Stimulated activated CD4-positive, alpha-beta T cell treated with anti-CD3 and anti-CD28 coated beads, TNF-alpha, amount 100 ng/mL, for 48 hours (primary cell): ENCODE data around the gene BORCS5.

ENCODE experiments used
- DNase-seq, 3 donors: peaks; one replicate each; pipeline ENCODE4 v3.0.0-alpha.2; 2020; ENCODE audit warnings: low read depth in 3 of 3

Gene BORCS5

DNA sequence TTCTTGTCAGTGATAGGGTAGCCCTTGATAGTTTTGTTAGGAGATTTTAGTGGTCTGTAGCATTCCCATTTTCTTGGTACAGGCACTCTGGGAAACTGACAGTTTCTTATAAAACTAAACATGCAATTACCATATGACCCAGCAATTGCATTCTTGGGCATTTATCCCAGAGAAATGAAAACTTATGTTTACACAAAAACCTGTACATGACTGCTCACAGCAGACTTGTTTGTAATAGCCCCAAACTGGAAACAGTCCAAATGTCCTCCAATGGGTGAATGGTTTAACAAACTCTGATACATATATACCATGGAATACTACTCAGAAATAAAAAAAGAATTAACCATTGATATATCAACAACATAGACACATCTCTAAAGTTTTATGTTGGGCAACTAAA is 75.5 kb downstream of the BORCS5 start:
- DNase-seq, result no peak

DNA sequence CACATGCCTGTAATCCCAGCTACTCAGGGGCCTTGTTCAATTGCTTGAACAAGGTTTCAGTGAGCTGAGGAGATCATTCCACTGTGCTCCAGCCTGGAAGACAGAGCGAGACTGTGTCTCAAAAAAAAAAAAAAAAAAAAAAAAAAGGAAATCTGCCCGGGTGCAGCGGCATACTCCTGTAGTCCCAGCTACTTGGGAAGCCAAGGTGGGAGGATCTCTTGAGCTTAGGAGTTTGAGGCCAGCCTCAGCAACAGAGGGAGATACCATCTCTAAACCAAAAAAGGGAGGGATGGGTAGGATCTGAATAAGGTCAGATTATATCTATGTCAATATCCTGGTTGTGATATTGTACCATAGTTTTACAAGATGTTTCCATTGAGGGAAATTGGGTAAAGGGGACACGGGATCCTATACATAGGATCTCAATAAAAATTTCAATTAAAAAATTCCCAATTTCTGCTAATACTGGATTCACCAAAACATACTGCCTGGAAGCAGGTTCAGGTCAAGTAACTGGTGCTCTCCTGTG is 76.4 kb downstream of the BORCS5 start:
- no peak for DNase-seq

DNA sequence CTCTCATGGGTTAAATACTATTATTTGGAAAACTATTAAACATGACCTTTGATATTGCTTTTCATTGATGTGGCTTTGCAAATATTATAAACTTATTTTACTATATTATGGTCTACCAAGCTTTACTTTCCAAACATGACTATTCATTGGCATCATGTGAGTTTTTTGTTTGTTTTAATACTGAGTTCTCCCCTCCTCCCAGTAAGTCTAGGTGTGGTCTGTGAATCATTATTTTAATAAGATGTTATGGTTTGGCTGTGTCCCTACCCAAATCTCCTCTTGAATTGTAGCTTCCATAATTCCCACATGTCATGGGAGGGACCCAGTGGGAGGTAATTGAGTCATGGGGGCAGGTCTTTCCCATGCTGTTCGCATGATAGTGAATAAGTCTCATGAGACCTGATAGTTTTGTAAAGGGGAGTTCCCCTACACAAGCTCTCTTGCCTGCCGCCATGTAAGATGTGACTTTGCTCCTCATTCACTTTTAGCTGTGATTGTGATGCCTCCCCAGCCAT is 80.0 kb downstream of the BORCS5 start:
- DNase-seq, result no peak

DNA sequence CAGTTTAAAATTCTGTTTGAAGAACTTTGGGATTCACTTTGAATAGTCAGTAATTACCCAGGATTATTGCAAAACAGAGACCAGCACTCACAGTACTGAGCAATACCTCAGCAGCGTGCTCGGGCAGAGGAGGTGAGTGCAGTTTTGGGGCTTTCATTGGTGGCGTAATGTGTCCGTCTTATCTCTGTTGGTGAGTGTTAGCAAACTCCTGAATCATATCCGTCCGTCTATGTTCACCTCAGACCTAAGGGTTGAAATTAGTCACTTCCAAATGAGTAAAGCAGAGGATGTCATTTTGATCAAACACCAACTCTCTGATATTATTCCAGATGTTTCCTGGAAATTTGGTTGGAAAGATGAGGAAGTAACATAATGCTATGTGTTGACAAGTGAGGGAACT is 82.8 kb downstream of the BORCS5 start:
- DNase-seq, result peak; percentile 43 to 67 (median 62)

DNA sequence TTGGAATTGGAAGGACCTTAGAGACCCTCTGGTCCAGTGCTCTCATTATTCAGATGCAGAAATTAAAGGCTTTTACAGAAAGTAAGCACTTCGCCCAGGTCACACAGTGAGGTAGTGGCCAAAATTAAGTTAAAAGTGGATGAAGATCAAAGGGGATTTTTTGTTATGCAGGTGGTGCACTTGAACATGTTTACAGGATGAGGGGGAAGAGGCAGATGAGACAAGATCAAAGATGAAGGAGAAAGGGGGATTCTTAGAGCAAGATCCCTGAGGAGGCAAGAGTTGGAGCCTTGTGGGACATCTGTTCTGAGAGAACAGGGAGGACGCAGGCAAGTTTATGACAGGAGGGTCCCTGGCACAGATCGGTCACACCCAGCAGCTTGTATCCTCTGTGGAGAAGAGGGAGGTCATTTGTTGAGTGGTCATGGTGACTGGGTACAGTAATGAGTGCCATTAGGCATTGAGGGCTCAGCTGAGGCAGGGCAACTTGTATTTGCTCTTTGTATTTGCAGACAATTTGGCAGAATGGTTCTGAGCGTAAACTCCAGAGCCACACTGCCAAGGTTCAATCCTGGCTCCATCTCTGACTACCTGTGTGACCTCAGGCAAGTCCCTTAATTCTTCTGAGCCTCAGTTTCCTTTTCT is 84.0 kb downstream of the BORCS5 start:
- no peak for DNase-seq

DNA sequence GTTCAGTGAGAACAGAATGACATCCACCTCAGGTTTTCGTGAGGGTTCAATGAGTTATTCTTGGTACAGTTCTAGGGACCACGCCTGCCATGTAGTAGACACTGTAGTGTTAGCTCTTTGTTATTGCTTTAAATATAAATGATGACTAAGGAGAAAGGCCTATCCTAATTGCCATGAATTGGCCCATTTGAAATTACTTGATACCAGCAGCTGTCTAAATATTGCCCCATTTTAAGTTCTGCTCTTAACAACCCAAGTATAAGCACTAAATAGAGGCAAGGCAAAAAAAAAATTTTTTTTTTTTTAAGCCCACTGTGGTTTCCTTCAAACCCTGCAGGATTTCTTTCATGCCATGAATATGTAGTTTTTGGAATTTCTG is 84.5 kb downstream of the BORCS5 start:
- no peak for DNase-seq

DNA sequence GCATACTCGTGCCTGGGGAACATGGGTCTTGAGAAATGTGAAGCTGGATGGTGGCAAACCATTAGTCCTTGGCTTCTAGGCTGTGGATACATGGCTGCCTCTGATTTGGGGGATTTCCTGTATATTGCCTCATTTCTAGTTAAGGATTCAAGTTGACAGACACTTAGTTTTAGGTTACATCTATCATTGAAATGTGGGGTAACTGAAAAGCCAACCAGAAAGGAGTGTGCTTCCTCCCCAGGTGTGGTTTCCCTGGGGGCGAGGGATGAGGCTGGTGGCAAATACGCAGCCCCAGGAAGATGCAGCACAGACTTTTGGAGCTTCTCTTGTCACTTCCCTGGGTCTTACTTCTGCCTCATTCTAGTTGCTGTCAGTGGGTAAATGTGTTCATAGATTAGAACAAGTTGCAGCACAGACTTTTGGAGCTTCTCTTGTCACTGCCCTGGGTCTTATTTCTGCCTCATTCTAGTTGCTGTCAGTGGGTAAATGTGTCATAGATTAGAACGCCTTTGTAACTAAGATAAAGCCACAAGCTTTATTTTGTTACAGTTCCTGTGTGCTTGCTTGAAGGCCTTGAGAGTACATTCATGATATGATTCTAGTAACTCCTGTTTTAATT is 85.1 kb downstream of the BORCS5 start:
- no peak for DNase-seq

DNA sequence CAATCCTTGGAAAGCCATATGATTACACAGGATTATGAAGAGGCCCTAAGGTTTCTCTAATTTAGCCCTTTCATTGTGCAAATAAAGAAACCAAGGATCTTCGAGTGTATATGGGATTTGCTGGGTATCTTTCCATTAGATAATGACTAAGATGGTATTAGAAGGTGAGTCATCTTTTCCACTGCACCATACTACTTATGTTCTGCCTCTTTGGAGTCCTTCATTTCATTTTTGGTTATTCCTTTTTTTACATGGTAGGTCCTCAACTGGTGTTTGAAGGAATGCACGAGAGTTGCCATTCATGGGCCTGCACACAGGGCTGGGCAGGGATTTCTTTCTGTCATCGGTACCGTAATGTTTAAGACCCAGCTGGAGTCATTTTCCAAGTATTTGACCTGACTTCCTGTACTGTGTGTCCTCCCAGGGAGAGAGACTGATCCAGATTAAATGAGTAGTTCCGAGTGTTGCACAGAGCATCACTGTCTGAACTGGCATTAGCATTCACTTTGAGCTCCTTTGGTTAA is 85.7 kb downstream of the BORCS5 start:
- DNase-seq, result no peak

DNA sequence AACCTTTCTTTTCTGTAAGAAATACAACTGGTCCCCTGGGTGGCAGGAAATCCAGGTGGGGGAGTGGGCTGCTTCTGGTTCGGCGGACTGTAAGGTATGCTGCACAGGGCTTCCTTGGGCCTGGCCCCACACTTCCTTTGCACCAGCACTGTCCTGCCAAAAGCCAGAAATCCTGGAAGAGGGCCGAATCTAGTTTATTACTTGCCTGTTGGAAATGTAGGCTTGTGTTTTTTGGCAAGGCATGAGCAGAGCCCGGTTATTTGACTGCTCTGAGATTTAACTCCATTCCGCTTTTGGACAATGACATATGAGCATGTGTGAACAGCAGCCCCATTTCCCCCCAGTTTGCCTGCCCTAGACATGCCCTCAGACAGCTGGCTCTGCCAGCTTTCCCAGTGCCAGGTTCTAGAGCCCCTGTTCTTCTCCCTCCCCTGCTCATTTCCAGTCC is 86.6 kb downstream of the BORCS5 start:
- DNase-seq, result no peak

DNA sequence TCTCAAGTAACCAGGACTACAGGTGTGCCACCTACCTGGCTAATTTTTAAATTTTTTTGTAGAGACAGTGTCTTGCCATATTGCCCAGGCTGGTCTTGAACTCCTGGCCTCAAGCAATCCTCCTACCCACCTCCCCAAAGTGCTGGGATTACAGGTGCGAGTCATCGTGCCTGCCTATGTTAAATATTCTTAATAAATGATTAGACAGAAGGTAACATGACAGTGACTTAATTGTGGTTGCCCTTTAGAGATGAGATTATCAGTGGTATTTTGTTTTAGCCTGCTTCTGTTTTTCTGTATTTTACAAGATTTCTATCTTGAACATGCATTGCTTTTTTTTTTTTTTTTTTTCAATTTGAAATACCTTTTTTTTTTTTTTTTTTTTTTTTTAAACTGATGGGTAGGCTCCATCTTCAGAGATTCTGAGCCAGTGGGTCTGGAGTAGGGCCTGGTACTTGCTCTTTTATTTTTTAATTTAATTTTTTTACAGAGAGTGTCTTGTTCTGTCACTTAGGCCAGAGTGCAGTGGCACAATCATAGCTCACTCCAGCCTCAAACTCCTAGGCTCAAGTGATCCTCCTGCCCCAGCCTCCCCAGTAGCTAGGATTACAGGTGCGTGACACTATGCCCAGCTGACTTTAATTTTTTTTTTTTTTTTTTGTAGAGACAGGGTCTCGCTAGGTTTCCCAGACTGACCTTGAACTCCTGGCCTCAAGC is 88.4 kb downstream of the BORCS5 start:
- no peak for DNase-seq

DNA sequence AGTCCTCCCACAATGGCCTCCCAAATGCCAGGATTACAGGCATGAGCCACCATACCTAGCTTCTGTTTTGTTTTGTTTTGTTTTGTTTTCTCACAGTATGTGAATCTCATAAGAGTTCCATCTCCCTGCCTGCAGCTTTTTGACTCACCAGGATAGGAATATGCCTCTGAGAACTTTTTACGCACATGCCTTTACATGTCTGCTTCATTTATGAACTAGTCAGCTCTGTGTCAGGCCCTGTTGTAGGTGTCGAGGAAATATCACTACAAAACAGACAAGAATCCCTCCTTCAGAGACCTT is 89.0 kb downstream of the BORCS5 start:
- DNase-seq, result no peak

DNA sequence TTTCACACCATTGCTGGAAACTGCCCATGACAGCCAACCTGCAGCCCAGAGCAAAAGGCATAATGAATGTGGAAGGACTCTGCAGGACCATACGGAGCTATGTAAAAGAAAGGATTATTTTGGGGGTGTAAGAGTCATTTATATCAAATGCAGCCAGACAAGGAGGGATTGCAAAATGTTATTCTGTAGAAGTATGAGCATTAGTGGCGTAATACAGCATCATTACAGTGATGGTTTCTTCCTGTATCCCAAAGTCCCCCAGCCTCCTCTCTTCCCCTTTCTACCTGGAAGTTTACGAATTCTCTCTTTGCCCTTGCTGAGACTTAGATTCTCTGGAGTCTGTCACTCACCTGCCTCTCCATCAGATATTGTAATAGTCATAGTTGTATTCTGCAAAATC is 89.9 kb downstream of the BORCS5 start:
- no peak for DNase-seq

DNA sequence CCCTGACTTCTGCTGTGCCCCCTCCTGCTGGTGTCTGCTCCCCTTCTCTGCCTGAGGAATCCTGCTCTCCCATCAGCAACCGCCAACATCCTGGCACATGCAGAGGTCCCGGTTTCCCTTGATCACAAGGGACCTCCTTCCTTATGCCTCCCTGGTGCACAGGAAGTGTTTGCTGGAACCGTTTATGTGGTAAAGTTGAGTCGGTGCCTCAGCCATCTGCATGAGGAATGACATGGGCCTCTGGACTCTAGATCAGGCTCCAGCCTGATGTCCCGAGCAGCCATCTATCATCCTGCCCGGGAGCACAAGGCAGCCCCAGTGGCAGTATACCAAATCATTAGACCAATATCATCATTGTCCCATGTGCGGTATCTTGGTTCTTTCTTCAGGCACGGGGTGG is 90.4 kb downstream of the BORCS5 start:
- no peak for DNase-seq

DNA sequence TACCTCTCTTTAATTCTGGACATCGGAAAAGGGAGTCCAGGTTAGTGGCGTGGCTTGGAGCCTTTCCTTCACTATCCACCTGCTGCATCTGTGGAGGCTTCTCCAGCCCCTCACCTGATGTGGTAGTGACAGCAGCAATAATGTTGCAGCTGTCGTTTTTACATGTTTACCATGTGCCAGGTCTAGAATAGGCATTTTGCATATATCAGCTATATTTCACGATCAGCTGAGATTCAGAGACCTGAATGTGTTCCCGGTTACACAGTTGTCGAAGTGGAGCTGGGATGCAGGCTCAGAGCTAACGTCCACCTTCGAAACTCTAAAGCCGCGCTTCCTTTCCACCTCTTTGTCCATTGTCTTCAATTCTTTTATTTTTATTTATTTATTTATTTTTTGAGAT is 91.0 kb downstream of the BORCS5 start:
- no peak for DNase-seq

DNA sequence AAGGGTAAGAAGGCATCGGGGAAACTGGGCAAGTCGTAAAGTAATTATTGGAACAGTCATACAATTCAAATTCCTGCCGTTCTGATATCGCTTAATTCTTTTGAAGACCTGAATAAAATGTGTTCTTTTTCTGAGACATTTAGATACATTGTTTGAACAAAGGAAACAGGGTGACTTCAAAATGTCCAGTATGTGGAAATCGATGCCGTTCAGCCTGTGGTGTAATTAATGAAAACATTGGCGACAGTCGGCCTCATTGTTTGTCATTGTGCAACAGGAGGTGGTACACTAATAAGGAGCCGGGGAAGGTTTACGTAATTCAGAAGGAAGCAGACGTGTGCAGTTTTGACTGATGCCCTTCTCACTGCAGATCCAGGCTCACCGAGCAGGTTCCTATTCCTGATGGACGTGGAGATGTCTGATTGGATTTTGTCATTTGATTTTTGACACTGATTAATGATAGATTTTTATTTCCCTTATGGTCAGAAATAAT is 92.7 kb downstream of the BORCS5 start:
- no peak for DNase-seq

DNA sequence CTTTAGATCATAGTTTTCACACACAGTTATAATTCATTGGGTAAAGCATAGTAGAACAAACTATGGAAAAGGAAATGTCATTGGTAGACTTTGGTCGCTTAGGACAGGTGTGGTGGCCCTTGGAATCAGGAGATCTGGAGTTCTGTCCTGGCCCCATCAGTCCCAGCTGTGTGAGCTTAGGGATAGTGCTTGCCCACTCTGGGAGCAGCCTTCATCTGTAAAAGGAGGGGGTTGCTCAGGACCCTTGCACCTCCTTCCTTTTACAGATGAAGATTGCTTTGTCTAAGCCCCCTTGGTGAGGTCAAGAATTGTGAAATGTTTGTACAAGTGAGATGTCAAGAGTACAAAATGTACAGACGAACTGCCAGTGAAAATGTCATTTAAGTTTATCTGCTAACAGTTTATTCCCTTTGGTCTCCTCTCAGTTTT is 93.2 kb downstream of the BORCS5 start:
- DNase-seq, result no peak

DNA sequence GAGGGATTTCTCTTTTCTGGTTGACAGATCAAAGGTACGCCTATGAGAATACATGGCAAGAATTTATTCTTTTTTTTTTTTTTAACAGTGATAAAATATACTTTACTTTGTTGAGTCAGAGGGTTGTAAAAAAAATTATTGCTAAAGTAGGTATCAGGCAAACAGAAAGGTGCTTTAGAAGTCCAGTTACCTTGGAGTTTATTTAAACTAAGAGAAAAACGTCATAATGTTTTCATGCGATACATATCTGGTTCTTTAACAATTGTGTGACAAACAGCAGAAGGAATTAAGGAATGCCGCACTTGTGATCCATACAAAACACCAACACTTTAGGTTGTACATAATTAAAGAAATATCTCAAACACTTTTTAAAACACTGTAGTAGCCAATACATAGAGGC is 94.2 kb downstream of the BORCS5 start:
- DNase-seq, result no peak

DNA sequence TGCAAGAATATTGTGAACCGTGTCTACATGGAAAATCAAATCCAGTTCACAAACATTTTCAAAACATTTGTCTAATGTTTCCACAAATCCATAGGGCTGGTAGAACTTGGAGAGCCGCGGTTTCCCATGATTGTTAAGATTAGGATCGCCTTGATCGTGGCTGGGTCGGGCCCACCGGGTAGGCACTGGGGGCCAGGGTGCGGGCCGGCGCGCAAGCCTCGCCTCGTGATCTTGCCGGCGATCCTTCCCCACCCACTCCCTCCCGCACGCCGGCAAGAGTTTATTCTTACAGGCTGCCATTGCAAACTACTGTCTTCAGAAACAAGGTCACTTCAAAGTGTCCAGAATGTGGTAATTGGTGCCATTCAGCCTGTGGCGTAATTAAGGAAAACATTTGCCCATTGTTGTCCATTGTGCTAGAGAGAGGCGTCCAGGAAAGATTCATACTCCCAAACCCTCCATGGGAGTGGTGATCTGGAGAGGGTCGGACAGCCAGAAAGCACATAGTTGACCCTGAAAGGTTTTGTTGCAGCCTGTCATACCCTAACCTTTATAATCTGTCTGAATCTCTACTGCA is 95.5 kb downstream of the BORCS5 start:
- no peak for DNase-seq

DNA sequence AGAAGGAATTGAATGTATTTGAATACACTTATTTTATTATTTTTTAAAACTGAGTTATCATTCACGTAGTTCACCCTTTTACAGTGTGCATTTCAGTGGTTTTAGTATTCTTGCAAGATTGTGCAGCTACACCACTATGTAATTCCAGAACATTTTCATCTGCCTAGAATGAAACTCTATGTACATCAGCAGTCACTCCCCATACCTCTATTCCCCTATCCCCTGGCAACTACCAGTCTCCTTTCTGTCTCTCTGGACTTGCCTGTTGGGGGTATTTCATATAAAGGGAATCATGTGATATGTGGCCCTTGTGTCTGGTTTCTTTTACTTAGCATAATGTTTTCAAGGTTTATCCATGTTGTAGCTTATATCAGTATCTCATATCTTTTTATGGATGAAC is 96.8 kb downstream of the BORCS5 start:
- DNase-seq, result no peak

DNA sequence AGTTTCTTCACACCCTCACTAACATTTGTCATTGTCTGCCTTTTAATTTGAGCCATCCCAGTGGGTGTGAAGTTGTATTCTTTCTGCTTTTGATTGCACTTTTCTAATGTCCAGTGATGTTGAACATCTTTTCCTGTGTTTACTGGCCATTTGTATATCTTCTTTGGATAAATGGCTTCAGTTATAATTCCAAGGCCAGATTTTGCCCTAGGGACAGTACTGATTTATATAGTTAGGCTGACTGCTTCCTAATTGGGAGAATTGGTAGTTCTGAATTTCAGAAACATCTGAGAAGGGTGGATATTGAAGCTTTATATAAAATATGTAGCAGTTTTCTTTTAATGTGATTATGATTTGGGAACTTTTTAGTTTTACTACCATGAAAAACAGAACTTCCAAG is 97.4 kb downstream of the BORCS5 start:
- no peak for DNase-seq

DNA sequence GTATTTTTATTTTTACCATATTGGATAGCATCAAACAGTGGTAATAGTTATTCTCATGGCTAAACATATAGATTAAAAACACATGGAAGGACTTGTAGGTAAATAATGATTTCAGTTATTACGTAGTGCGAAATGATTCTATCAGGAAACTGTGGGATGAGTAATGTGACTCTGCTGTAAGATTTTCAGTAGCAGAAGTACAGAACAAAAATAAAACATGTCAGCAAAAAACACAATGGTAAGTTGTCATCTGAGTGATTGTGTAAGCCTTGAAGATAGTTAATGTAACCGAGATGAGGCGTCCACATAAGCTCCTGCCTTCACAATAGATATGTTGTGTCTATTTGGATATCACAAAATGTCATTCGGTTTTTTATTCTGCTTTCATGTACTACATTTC is 99.8 kb downstream of the BORCS5 start:
- DNase-seq, result no peak
